ENCODE measurements around the gene MCL1. TPM values are rescaled to one million over a fixed set of nuclear protein-coding genes. Genes with fewer than 3 reads are reported as not detected.

The MCL1 gene
- total RNA-seq, 1 experiment from 2014 or later, result 261 TPM

GRCh38 chr1:150551051-150551783 is 28.2 kb downstream of the MCL1 start:
- H3K27me3 Mint-ChIP-seq (ENCODE audit: unreplicated experiment), result peaks cover 14% of the 10 kb centered on the region
- H3K4me1 Mint-ChIP-seq (ENCODE audit: low read depth, unreplicated experiment), result peaks cover 22% of the 10 kb centered on the region
- H3K36me3 Mint-ChIP-seq (ENCODE audit: insufficient read depth, unreplicated experiment), result peaks cover 67% of the 10 kb centered on the region
- intact Hi-C loops (cut with micrococcal nuclease; ENCODE audit: unreplicated experiment), result no loop called here
- no peak overlapping the region for H3K4me3 Mint-ChIP-seq (ENCODE audit: low read depth, unreplicated experiment)
- H3K27ac Mint-ChIP-seq (ENCODE audit: unreplicated experiment), result peak overlapping the region; percentile 67
- DNase-seq, result no peak
- BruUV-seq (replicated peaks), result no TSS peak
- H3K9me3 Mint-ChIP-seq (ENCODE audit: low read depth, unreplicated experiment), result no peaks in the 10 kb centered on the region
- CTCF ChIA-PET, result interaction anchor here (1.3 to 2.0 kb wide), 2 partner anchors 9 to 17 kb away, joined by 4 to 9 read pairs; no protein-coding TSS in a partner anchor
- TF ChIP-seq CTCF (IDR thresholded peaks at IDR 0.05; ENCODE audit: unreplicated experiment), result no peak

GRCh38 chr1:150550222-150551050 is 29.0 kb downstream of the MCL1 start:
- intact Hi-C loops (cut with micrococcal nuclease; ENCODE audit: unreplicated experiment), result no loop called here
- peaks cover 22% of the 10 kb centered on the region for H3K4me1 Mint-ChIP-seq (ENCODE audit: low read depth, unreplicated experiment)
- peaks cover 14% of the 10 kb centered on the region for H3K27me3 Mint-ChIP-seq (ENCODE audit: unreplicated experiment)
- no TSS peak for BruUV-seq (replicated peaks)
- no peak for DNase-seq
- TF ChIP-seq CTCF (IDR thresholded peaks at IDR 0.05; ENCODE audit: unreplicated experiment), result no peak
- H3K4me3 Mint-ChIP-seq (ENCODE audit: low read depth, unreplicated experiment), result peak overlapping the region; percentile 75
- H3K9me3 Mint-ChIP-seq (ENCODE audit: low read depth, unreplicated experiment), result no peaks in the 10 kb centered on the region
- peak overlapping the region; percentile 67 for H3K27ac Mint-ChIP-seq (ENCODE audit: unreplicated experiment)
- peaks cover 70% of the 10 kb centered on the region for H3K36me3 Mint-ChIP-seq (ENCODE audit: insufficient read depth, unreplicated experiment)
- CTCF ChIA-PET, result interaction anchor here (2.0 kb wide), 1 partner anchor 10 kb away, joined by 9 read pairs; no protein-coding TSS in a partner anchor

GRCh38 chr1:150549496-150550221 is 29.8 kb downstream of the MCL1 start:
- intact Hi-C loops (cut with micrococcal nuclease; ENCODE audit: unreplicated experiment), result loop anchor here (5.0 kb wide), 2 partner anchors 62 to 87 kb away; partner anchors contain the start of gene TARS2
- no TSS peak for BruUV-seq (replicated peaks)

More at GRCh38 chr1:150549496-150550221, 29.8 kb downstream of the MCL1 start:
- DNase-seq, result no peak
- no peaks in the 10 kb centered on the region for H3K9me3 Mint-ChIP-seq (ENCODE audit: low read depth, unreplicated experiment)
- no peak for TF ChIP-seq CTCF (IDR thresholded peaks at IDR 0.05; ENCODE audit: unreplicated experiment)
- peak overlapping the region; percentile 67 for H3K27ac Mint-ChIP-seq (ENCODE audit: unreplicated experiment)
- CTCF ChIA-PET, result interaction anchor here (0.5 to 0.6 kb wide), 2 partner anchors 62 to 466 kb away, joined by 4 to 6 read pairs; no protein-coding TSS in a partner anchor
- H3K36me3 Mint-ChIP-seq (ENCODE audit: insufficient read depth, unreplicated experiment), result peaks cover 72% of the 10 kb centered on the region
- H3K4me3 Mint-ChIP-seq (ENCODE audit: low read depth, unreplicated experiment), result peak overlapping the region; percentile 75
- H3K4me1 Mint-ChIP-seq (ENCODE audit: low read depth, unreplicated experiment), result peaks cover 22% of the 10 kb centered on the region
- peaks cover 14% of the 10 kb centered on the region for H3K27me3 Mint-ChIP-seq (ENCODE audit: unreplicated experiment)

All from Calu3 (cell line).